Mesenchymal stem cell (in vitro differentiated cells and primary cell): Measurements from ENCODE around the gene CRYL1. TPM values are rescaled to one million over a fixed set of nuclear protein-coding genes. Genes with fewer than 3 reads are reported as not detected.

ENCODE experiments used
- DNase-seq: peaks from one replicate; pipeline ENCODE4 v3.0.0-alpha.2; 2013
- H2AFZ ChIP-seq: one replicate; pipeline ENCODE4 v1.6.1; 2013; ENCODE audit warnings: low read depth, mild to moderate bottlenecking, control low read depth, inconsistent platforms, low read length, moderate library complexity
- H2AK5ac ChIP-seq: 2 replicates; pipeline ENCODE4 v1.6.1; 2013; ENCODE audit warnings: low read length, moderate library complexity, mild to moderate bottlenecking, inconsistent platforms; ENCODE audit not compliant: severe bottlenecking
- H2BK120ac ChIP-seq: one replicate; pipeline ENCODE4 v1.6.1; 2013; ENCODE audit warnings: low read depth, mild to moderate bottlenecking, inconsistent platforms, low read length, moderate library complexity
- H2BK12ac ChIP-seq, 2 experiments: one replicate each; pipeline ENCODE4 v1.6.1; 2013; ENCODE audit warnings: inconsistent platforms in 2 of 2, low read length in 2 of 2, mild to moderate bottlenecking in 2 of 2, moderate library complexity in 2 of 2, control low read depth in 1 of 2
- H2BK15ac ChIP-seq: one replicate; pipeline ENCODE4 v1.6.1; 2013; ENCODE audit warnings: mild to moderate bottlenecking, low read depth, inconsistent platforms; ENCODE audit not compliant: poor library complexity, severe bottlenecking
- H2BK5ac ChIP-seq: 2 replicates; pipeline ENCODE4 v1.6.1; 2013; ENCODE audit warnings: low read depth, mild to moderate bottlenecking, low read length, control low read depth, inconsistent platforms; ENCODE audit not compliant: poor library complexity, severe bottlenecking
- H3K14ac ChIP-seq, 2 experiments: one replicate each; pipeline ENCODE4 v1.6.1; 2013; ENCODE audit warnings: inconsistent platforms in 2 of 2, low read length in 2 of 2, control low read depth in 1 of 2, mild to moderate bottlenecking in 1 of 2, moderate library complexity in 1 of 2
- H3K18ac ChIP-seq, 2 experiments: one replicate each; pipeline ENCODE4 v1.6.1; 2013; ENCODE audit warnings: inconsistent platforms in 2 of 2, low read length in 2 of 2, control low read depth in 1 of 2, low read depth in 1 of 2, mild to moderate bottlenecking in 1 of 2
- H3K23ac ChIP-seq, 2 experiments: one replicate each; pipeline ENCODE4 v1.6.1; 2013; ENCODE audit warnings: inconsistent platforms in 2 of 2, low read length in 2 of 2, mild to moderate bottlenecking in 2 of 2, moderate library complexity in 2 of 2, control low read depth in 1 of 2
- H3K27ac ChIP-seq: 2 replicates; pipeline ENCODE4 v1.5.1; 2013; ENCODE audit warnings: mild to moderate bottlenecking, moderate library complexity, low read length, control low read depth, inconsistent platforms; ENCODE audit not compliant: poor library complexity, severe bottlenecking
- H3K27me3 ChIP-seq, 2 experiments: 2 replicates each; pipeline versions ENCODE4 v1.6.1 to v1.7.0; 2013; ENCODE audit warnings: low read length in 2 of 2, mild to moderate bottlenecking in 2 of 2, moderate library complexity in 2 of 2, control low read depth in 1 of 2, inconsistent platforms in 1 of 2; ENCODE audit not compliant: control insufficient read depth in 1 of 2, insufficient read depth in 1 of 2
- H3K36me3 ChIP-seq, 2 experiments: 2 replicates each; pipeline versions ENCODE4 v1.6.1 to v1.7.0; 2013; ENCODE audit warnings: low read length in 2 of 2, control low read depth in 1 of 2, inconsistent platforms in 1 of 2, low read depth in 1 of 2, mild to moderate bottlenecking in 1 of 2; ENCODE audit not compliant: insufficient read depth in 2 of 2, control insufficient read depth in 1 of 2
- H3K4ac ChIP-seq, 2 experiments: one replicate each; pipeline ENCODE4 v1.6.1; 2013; ENCODE audit warnings: inconsistent platforms in 2 of 2, low read length in 2 of 2, mild to moderate bottlenecking in 2 of 2, moderate library complexity in 2 of 2, control low read depth in 1 of 2, low read depth in 1 of 2
- H3K4me1 ChIP-seq: 2 replicates; pipeline ENCODE4 v1.6.1; 2013; ENCODE audit warnings: low read depth, low read length, control low read depth; ENCODE audit not compliant: control insufficient read depth, insufficient read depth
- H3K4me2 ChIP-seq: 2 replicates; pipeline ENCODE4 v1.6.1; 2013; ENCODE audit warnings: low read length, mild to moderate bottlenecking, inconsistent platforms; ENCODE audit not compliant: poor library complexity, severe bottlenecking
- H3K4me3 ChIP-seq, 2 experiments: 2 replicates each; pipeline versions ENCODE4 v1.5.1 to v1.7.0; 2013; ENCODE audit warnings: low read length in 2 of 2, mild to moderate bottlenecking in 2 of 2, control low read depth in 1 of 2, low read depth in 1 of 2; ENCODE audit not compliant: insufficient read depth in 1 of 2
- H3K79me1 ChIP-seq: replicated peaks from 2 replicates; pipeline ENCODE4 v1.6.1; 2013; ENCODE audit warnings: mild to moderate bottlenecking, control low read depth, low read length, inconsistent platforms; ENCODE audit not compliant: poor library complexity, severe bottlenecking
- H3K9ac ChIP-seq: 2 replicates; pipeline ENCODE4 v1.7.0; 2013; ENCODE audit warnings: mild to moderate bottlenecking, low read length, moderate library complexity
- H3K9me3 ChIP-seq: 2 replicates; pipeline ENCODE4 v1.7.0; 2013; ENCODE audit warnings: mild to moderate bottlenecking, low read length; ENCODE audit not compliant: control insufficient read depth
- H4K8ac ChIP-seq: one replicate; pipeline ENCODE4 v1.6.1; 2013; ENCODE audit warnings: inconsistent platforms, mild to moderate bottlenecking, low read length, moderate library complexity
- H4K91ac ChIP-seq: one replicate; pipeline ENCODE4 v1.6.1; 2013; ENCODE audit warnings: mild to moderate bottlenecking, low read length, inconsistent platforms
- WGBS: methylation state at CpG from one replicate; pipeline ENCODE4 v1.1.7; 2013; ENCODE audit warnings: mixed read lengths; 5-methylcytosine and 5-hydroxymethylcytosine counted together
- small RNA-seq: library from polyadenylated mRNA; stranded (forward); fragments of <200 nt; extraction: miRNeasy Mini kit (QIAGEN cat#:217004); gene quantifications from one replicate; pipeline ENCODE3, GENCODE V24; 2013; ENCODE audit warnings: low read depth

Gene CRYL1

GRCh38 chr13:20356444-20356843 lies 169.2 kb downstream of the CRYL1 start:
- Histone ChIP-seq H3K4me2 (no peak overlapping the region), H2BK120ac (no peak overlapping the region), H2AK5ac (no peak overlapping the region), H3K23ac (no peak overlapping the region), H2BK5ac (no peak overlapping the region), H3K79me1 (no peaks in the 10 kb centered on the region), H3K27me3 (no peaks in the 10 kb centered on the region), H3K18ac (no peak overlapping the region), H3K4me1 (peaks cover 25% of the 10 kb centered on the region), H3K9me3 (no peaks in the 10 kb centered on the region), H3K9ac (no peak overlapping the region), H3K27ac (no peak overlapping the region), H2BK15ac (no peak overlapping the region), H3K4me3 (no peak overlapping the region), H3K4ac (no peak overlapping the region), H2AFZ (no peak overlapping the region), H3K14ac (no peak overlapping the region), H2BK12ac (no peak overlapping the region), H4K91ac (no peak overlapping the region), H4K8ac (no peak overlapping the region), H3K36me3 (no peaks in the 10 kb centered on the region)
- DNase-seq: no peak
- 76% methylated on average over 7 of the region's 7 CpGs for WGBS

DNA sequence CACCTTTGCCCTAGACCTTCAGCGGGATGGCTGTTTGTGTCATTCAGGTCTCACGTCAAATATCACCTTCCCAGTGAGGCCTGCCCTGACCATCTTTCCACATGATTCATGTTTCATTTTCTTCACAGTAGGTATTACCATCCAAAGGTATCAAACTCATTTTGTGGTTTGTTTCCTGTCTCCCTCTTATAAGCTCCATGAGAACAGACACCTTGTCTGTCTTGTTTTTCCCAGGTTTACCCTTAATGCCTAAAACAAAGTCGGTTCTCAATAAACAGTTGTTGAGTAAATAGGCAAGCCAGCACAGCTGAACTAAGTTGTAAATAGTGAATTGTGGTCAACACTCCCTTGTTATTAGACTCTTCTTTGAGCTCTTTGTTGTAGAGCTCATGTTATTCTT lies 170.9 kb downstream of the CRYL1 start:
- H4K8ac ChIP-seq: no peak overlapping the region
- no peak overlapping the region for H3K4ac ChIP-seq
- no peak overlapping the region for H2BK12ac ChIP-seq
- no peak overlapping the region for H2BK5ac ChIP-seq
- H4K91ac ChIP-seq: no peak overlapping the region
- H3K79me1 ChIP-seq: no peaks in the 10 kb centered on the region
- no peak overlapping the region for H2BK120ac ChIP-seq
- H3K9ac ChIP-seq: no peak overlapping the region
- no peaks in the 10 kb centered on the region for H3K9me3 ChIP-seq
- no peak overlapping the region for H2AFZ ChIP-seq
- WGBS: 95% methylated on average over 2 of the region's 3 CpGs
- H3K14ac ChIP-seq: no peak overlapping the region
- no peak overlapping the region for H3K4me3 ChIP-seq
- no peak overlapping the region for H2AK5ac ChIP-seq
- no peak for DNase-seq
- no peaks in the 10 kb centered on the region for H3K27me3 ChIP-seq
- no peak overlapping the region for H3K4me2 ChIP-seq
- H3K27ac ChIP-seq: no peak overlapping the region
- no peak overlapping the region for H2BK15ac ChIP-seq
- no peaks in the 10 kb centered on the region for H3K36me3 ChIP-seq
- H3K4me1 ChIP-seq: peaks cover 14% of the 10 kb centered on the region
- no peak overlapping the region for H3K23ac ChIP-seq
- H3K18ac ChIP-seq: no peak overlapping the region

GRCh38 chr13:20353973-20354372 lies 171.7 kb downstream of the CRYL1 start:
- Histone ChIP-seq H3K4me3 (no peak overlapping the region), H3K14ac (no peak overlapping the region), H2BK12ac (no peak overlapping the region), H2AK5ac (no peak overlapping the region), H3K79me1 (no peaks in the 10 kb centered on the region), H2BK120ac (no peak overlapping the region), H3K4me1 (peaks cover 9% of the 10 kb centered on the region), H3K27me3 (no peaks in the 10 kb centered on the region), H3K9ac (no peak overlapping the region), H3K4ac (no peak overlapping the region), H2BK5ac (no peak overlapping the region), H3K23ac (no peak overlapping the region), H3K18ac (no peak overlapping the region), H3K36me3 (no peaks in the 10 kb centered on the region), H4K8ac (no peak overlapping the region), H3K9me3 (no peaks in the 10 kb centered on the region), H4K91ac (no peak overlapping the region), H3K27ac (no peak overlapping the region), H2BK15ac (no peak overlapping the region), H2AFZ (no peak overlapping the region), H3K4me2 (no peak overlapping the region)
- DNase-seq: peak; percentile 58
- WGBS: 82% methylated on average over 2 of the region's 2 CpGs

Small RNA genes within 50 kb of the gene (small RNA-seq; reads per million reads assigned to genes)
- gene MIR4499: not detected
